ENCODE results near the gene SLC4A3.

The SLC4A3 gene

GRCh38 chr2:219627103-219628100, at the start of gene SLC4A3:
Gene SLC4A3, plus strand, starts transcription at chr2:219627630. Its CDS starts 363 bp downstream, at chr2:219627993.
- peak; percentile 46 to 58 for DNase-seq

GRCh38 chr2:219578811-219579613, 48.4 kb upstream of the SLC4A3 start:
- no peak for DNase-seq

GRCh38 chr2:219581346-219581745, 46.1 kb upstream of the SLC4A3 start:
- no peak for DNase-seq

GRCh38 chr2:219591091-219591490, 36.3 kb upstream of the SLC4A3 start:
- DNase-seq, result no peak

- DNase-seq, result no peak
Observed at GRCh38 chr2:219592736-219593135, 34.7 kb upstream of the SLC4A3 start.

GRCh38 chr2:219593154-219593553, 34.3 kb upstream of the SLC4A3 start:
- DNase-seq, result no peak

GRCh38 chr2:219595256-219595655, 32.2 kb upstream of the SLC4A3 start:
- DNase-seq, result no peak

- DNase-seq, result no peak
Observed at GRCh38 chr2:219596954-219597551, 30.4 kb upstream of the SLC4A3 start.

- peak; percentile 90 to 96 for DNase-seq
Observed at GRCh38 chr2:219597552-219598307, 29.7 kb upstream of the SLC4A3 start, which contains the start of gene STK11IP. Gene STK11IP, plus strand, starts transcription at chr2:219597857. Its CDS starts 263 bp downstream, at chr2:219598120.

GRCh38 chr2:219598308-219599078, 28.9 kb upstream of the SLC4A3 start:
- DNase-seq, result peak; percentile 1 to 32

- no peak for DNase-seq
Observed at GRCh38 chr2:219603771-219604170, 23.7 kb upstream of the SLC4A3 start.

- DNase-seq, result no peak
Observed at GRCh38 chr2:219605607-219605954, 21.8 kb upstream of the SLC4A3 start.

- DNase-seq, result no peak
Observed at GRCh38 chr2:219607931-219608330, 19.5 kb upstream of the SLC4A3 start.

- DNase-seq, result no peak
Observed at GRCh38 chr2:219608399-219608964, 18.9 kb upstream of the SLC4A3 start.

- DNase-seq, result no peak
Observed at GRCh38 chr2:219609149-219609750, 18.2 kb upstream of the SLC4A3 start.

GRCh38 chr2:219611306-219611705, 16.1 kb upstream of the SLC4A3 start:
- no peak for DNase-seq

GRCh38 chr2:219611866-219612576, 15.4 kb upstream of the SLC4A3 start:
- no peak for DNase-seq

- no peak for DNase-seq
Observed at GRCh38 chr2:219612577-219613286, 14.7 kb upstream of the SLC4A3 start.

- DNase-seq, result no peak
Observed at GRCh38 chr2:219613461-219614070, 13.9 kb upstream of the SLC4A3 start.
